Esophagus muscularis mucosa (tissue), 3 donors: ENCODE results near the gene SETX.

Experiments
- POLR2A ChIP-seq: fragments of 450-650 bp; IDR thresholded peaks from one replicate; pipeline ENCODE4 v1.6.1; 2017; ENCODE audit warnings: antibody characterized with exemption, moderate library complexity, mild to moderate bottlenecking, low read depth
- POLR2AphosphoS5 ChIP-seq, 2 donors: sonication (generic); formaldehyde crosslinking; IDR thresholded peaks; one replicate each; pipeline ENCODE4 v1.6.1; 2017; ENCODE audit warnings: antibody characterized with exemption in 2 of 2
- TF ChIP-seq, protein P1 (sequence below), 3 experiments: fragments of 200-600 bp in 2 of 3; fragments of 450-650 bp in 1 of 3; sonication (generic) in 2 of 3; IDR thresholded peaks; one replicate each; pipeline ENCODE4 v1.5.1; 2017 to 2019; ENCODE audit warnings: antibody characterized with exemption in 3 of 3, mild to moderate bottlenecking in 2 of 3, moderate library complexity in 1 of 3

DNA sequence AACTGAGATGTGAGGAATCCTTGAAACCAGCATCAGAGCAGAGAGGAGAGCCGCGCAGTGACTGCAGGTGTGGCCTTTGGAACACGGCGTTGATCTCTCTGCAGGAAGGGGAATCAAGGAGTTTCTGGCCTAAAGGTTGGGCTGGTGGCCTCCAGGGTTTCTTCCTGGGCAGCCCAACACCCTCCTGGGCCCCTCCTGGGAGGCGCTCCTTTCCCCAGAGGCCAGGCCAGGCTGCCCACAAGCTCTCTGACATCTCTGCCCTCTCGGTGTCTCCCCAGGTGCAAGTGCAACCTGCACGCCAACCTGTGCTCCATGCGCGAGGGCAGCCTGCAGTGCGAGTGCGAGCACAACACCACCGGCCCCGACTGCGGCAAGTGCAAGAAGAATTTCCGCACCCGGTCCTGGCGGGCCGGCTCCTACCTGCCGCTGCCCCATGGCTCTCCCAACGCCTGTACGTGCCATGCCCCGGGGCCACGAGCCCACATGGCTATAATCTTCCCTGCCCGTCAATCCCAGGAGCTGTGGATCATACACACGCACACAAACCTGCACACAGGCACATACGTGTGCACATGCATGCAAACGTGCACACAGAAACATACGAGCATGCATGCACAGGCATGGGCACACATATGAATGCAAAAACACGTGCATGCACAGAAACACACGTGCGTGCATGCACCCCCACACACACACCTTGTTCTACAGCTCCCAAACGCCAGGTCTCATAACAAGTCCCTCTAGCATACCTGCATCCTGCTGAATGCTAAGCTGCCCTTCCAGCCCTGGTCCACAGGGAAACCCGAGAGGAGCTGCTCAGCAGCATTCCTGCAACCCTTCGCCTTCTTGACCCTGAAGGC lies 128.0 kb downstream of the SETX start:
- no peak for TF ChIP-seq POLR2AphosphoS5 (IDR thresholded peaks at IDR 0.05)
- TF ChIP-seq, protein P1, sequence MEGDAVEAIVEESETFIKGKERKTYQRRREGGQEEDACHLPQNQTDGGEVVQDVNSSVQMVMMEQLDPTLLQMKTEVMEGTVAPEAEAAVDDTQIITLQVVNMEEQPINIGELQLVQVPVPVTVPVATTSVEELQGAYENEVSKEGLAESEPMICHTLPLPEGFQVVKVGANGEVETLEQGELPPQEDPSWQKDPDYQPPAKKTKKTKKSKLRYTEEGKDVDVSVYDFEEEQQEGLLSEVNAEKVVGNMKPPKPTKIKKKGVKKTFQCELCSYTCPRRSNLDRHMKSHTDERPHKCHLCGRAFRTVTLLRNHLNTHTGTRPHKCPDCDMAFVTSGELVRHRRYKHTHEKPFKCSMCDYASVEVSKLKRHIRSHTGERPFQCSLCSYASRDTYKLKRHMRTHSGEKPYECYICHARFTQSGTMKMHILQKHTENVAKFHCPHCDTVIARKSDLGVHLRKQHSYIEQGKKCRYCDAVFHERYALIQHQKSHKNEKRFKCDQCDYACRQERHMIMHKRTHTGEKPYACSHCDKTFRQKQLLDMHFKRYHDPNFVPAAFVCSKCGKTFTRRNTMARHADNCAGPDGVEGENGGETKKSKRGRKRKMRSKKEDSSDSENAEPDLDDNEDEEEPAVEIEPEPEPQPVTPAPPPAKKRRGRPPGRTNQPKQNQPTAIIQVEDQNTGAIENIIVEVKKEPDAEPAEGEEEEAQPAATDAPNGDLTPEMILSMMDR (IDR thresholded peaks at IDR 0.05) = no peak
- no peak for TF ChIP-seq POLR2A
